NOMO-1 treated with dmso at 0.1 percent for 144 hours (cell line): Measurements from ENCODE around the gene GTF3C5.
"Not testable (repeated sequence)": the region's sequence is repeated elsewhere in the genome, so short reads cannot be mapped to it uniquely, and the experiment has no call there.

ENCODE experiments used
- DNase-seq: peaks from one replicate; lab custom pipeline; 2025; ENCODE audit not compliant: unreplicated experiment; lab: John Stamatoyannopoulos, UW

GTF3C5 gene

GRCh38 chr9:133067813-133068212 lies 37.0 kb downstream of the GTF3C5 start:
- no peak for DNase-seq

GRCh38 chr9:133068431-133068830 lies 37.6 kb downstream of the GTF3C5 start:
- DNase-seq = not testable (repeated sequence)

- DNase-seq = not testable (repeated sequence)
Observed at GRCh38 chr9:133070500-133070961, 39.7 kb downstream of the GTF3C5 start.

GRCh38 chr9:133070985-133071384 lies 40.2 kb downstream of the GTF3C5 start:
- not testable (repeated sequence) for DNase-seq

GRCh38 chr9:133071484-133072150 lies 40.8 kb downstream of the GTF3C5 start:
- DNase-seq = no peak

GRCh38 chr9:133072210-133072609 lies 41.4 kb downstream of the GTF3C5 start:
- DNase-seq = not testable (repeated sequence)

- peak; percentile 89 for DNase-seq
Observed at GRCh38 chr9:133073086-133074014, 42.6 kb downstream of the GTF3C5 start.

- no peak for DNase-seq
Observed at GRCh38 chr9:133074111-133074651, 43.4 kb downstream of the GTF3C5 start.

GRCh38 chr9:133075925-133076630 lies 45.3 kb downstream of the GTF3C5 start:
- no peak for DNase-seq

- no peak for DNase-seq
Observed at GRCh38 chr9:133076691-133077090, 45.9 kb downstream of the GTF3C5 start.

- no peak for DNase-seq
Observed at GRCh38 chr9:133078486-133078885, 47.7 kb downstream of the GTF3C5 start.

- no peak for DNase-seq
Observed at GRCh38 chr9:133080161-133080560, 49.4 kb downstream of the GTF3C5 start.

- DNase-seq = not testable (repeated sequence)
Observed at GRCh38 chr9:133080786-133081779, 50.3 kb downstream of the GTF3C5 start.

- DNase-seq = not testable (repeated sequence)
Observed at GRCh38 chr9:133081957-133082644, 51.3 kb downstream of the GTF3C5 start.

GRCh38 chr9:133083688-133084087 lies 52.9 kb downstream of the GTF3C5 start:
- DNase-seq = not testable (repeated sequence)

- not testable (repeated sequence) for DNase-seq
Observed at GRCh38 chr9:133086212-133086860, 55.5 kb downstream of the GTF3C5 start.

GRCh38 chr9:133086894-133087293 lies 56.1 kb downstream of the GTF3C5 start:
- DNase-seq = no peak

GRCh38 chr9:133087429-133088145 lies 56.8 kb downstream of the GTF3C5 start:
- no peak for DNase-seq
